Posterior vena cava (tissue), 2 donors: ENCODE measurements around the gene PCBD1. TPM values are rescaled to one million over a fixed set of nuclear protein-coding genes. Genes with fewer than 3 reads are reported as not detected.
"Not testable (repeated sequence)": the region's sequence is repeated elsewhere in the genome, so short reads cannot be mapped to it uniquely, and the experiment has no call there.

Source experiments
- DNase-seq: peaks from one replicate; pipeline ENCODE4 v3.0.0-alpha.2; 2020; ENCODE audit warnings: low spot score
- intact Hi-C, 2 donors: fragments of 100-400 bp; cut with DNase I; formaldehyde crosslinking; loops; one replicate each; pipeline versions ENCODE4 v1.14.1 to v1.14.2; 2022 to 2023
- total RNA-seq, 2 donors: library from RNA; stranded (reverse); fragmentation: NEBNext Ultra II Directional; extraction: Animal tissue kit (Norgen Biotek cat#: 25700); gene quantifications; one replicate each; pipeline ENCODE4 v1.2.1, GENCODE V29; 2021
- donor health status: DM: yes; HTN: yes; CAD: no.
- donor health status: DM: yes; HTN: yes; CAD: no.

The PCBD1 gene
- total RNA-seq, 2 donors from 2014 or later = 48.7 to 54.1 TPM

DNA sequence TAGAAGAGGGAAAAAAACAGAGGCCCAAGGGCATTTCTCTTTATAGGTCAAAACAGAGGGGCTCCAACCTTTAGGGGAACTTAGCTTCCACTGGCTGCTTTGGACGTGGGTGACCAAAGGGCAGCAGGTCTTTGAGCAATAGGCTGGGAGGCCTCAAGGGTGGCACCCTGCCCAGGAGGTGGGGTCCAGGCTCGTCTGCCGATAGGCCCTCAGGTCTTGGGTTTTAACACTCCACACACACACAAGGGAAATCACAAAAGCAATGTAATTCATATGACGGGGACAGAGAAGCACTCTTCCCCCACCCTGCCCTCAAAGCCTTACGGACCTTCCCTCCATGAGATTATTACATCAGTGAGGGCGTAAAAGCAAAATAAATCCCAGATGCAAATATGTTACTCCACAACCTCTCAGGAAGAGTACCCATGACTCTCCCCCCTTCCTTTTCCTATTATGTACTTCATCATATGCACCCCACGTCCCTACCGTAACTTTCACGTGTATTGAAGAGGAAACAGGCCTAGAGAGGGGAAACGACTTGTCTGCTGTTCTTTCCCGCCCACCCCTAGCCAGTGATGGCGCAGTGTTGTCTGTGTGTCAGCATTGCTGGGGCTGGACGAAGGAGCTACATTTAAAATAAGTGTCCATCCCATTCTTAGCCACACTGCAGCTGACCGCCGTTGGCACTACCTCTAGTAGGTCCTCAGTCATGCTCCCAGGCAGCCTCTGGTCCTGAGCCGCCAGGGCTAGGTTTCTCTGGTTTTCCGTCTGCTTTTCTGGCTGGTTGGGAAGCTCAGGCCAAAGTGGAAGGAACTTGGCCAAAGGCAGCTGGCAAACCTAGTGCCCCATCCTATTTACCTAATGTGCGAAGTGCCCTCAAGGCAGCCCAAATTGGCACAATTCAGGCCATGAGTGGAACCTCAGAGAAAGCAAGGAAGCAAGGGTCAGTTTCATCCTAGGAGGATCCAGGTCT is 2.1 kb downstream of the PCBD1 start:
- no peak for DNase-seq
- intact Hi-C loops = loop anchor here in 1 of 2 donors (5.0 kb wide), 1 partner anchor 69 kb away; the partner anchor contains the start of gene SGPL1

DNA sequence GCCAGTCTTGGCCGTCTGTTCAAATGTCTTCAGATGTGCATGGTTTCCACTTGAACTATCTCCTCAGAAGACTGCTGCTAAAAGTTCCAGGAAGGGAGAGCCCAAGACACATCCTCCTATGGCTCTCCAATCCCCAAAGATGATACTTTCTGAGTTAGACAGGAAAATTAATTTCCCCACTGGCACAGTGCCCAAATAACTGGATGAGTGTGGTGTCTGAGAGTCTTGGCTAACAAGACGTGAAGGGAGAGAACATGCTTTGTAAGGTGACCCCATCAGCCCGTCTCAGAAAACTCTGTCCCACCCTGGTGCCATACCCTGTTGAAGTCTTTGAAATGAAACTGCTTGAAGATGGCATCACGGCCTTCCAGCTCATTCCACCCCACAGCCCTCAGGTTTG is 2.9 kb downstream of the PCBD1 start:
- intact Hi-C loops = loop anchor here in 1 of 2 donors (5.0 kb wide), 1 partner anchor 68 kb away; the partner anchor contains the start of gene SGPL1
- no peak for DNase-seq

- intact Hi-C loops = loop anchor here (5.0 kb wide), 1 partner anchor 67 kb away; the partner anchor contains the start of gene SGPL1 (in 2 of the 2)
- DNase-seq = no peak
Measured at GRCh38 chr10:70884741-70885140, 3.6 kb downstream of the PCBD1 start.

GRCh38 chr10:70880077-70880534 is 8.3 kb downstream of the PCBD1 start:
- DNase-seq = peak; percentile 88
- intact Hi-C loops = loop anchor here in 1 of 2 donors (5.0 kb wide), 1 partner anchor 63 kb away; the partner anchor contains the start of gene SGPL1

DNA sequence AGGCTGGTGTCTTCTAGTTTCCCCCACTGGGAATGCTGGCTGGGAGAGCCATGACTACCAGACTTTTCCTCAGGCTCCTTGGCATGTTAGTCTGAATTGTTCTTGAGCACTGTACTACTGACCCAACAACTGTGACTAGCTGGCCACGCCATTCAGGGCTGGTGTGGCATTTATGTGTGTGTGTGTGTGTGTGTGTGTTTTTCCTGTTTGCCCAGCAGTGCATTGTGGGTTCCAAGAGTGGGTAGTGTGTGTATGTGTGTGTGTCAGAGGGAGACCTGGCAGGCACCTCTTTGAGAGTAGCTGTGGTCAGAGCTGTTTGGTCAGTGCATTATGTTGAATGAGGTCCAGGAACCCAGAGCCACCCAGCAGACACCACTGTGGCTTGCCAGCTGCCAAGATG is 9.2 kb downstream of the PCBD1 start:
- DNase-seq = no peak
- intact Hi-C loops = no loop called here

DNA sequence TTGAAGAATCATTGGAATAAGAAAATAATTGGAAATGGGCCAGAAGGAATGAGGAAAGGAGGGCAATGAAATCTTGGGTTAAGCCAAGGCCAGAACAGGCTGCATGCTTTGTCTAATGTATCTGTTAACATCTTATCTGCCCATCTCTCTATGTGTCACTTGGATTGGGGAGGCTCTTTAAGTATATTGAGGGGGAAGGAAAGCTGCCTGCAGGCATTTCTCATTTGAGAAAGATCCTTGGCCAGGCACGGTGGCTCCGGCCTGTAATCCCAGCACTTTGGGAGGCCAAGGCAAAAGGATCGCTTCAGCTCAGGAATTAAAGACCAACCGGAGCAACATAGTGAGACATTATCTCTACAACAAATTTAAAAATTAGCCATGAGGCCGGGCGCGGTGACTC is 14.3 kb downstream of the PCBD1 start:
- intact Hi-C loops = loop anchor here in 1 of 2 donors (5.0 kb wide), 1 partner anchor 332 kb away; no protein-coding TSS in a partner anchor
- DNase-seq = no peak

DNA sequence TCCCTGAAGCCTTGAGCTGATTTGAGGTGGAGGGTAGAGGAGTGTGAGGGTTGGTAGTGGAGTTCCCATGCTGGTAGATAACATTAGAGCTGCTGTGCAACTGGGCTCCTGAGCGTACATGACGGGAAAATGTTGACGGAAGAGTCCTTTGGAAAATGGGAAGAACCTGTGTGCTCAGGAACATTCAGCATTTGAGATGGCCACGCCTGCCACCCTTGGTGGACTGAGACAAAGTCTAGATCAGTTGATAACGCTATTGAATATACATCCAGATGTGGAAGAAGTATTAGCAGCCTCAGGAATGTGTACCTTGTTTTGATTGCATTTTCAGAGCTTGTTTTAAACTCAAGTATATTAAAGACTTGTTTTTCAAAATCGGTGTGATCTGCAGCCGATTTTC is 16.1 kb downstream of the PCBD1 start:
- DNase-seq = no peak
- intact Hi-C loops = loop anchor here in 1 of 2 donors (5.0 kb wide), 1 partner anchor 330 kb away; no protein-coding TSS in a partner anchor

DNA sequence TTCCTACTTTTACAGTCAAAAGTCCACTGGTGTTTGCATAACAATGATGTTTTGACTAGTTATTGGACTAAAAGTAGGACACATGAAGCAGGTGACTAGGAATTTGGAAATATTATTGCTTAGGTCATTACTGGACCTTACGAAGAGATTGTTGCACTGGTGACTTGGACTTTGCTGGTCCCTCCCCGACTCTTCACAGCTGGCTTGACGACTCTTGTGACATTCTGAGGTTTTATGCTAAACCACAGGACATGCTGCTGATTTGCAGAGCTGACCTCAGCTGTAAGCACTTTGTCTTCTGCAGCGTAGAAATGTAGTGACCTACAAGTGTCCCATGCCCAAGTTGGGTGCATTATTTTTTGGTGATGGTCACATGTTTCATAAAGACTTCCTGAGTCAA is 21.9 kb downstream of the PCBD1 start:
- intact Hi-C loops = no loop called here
- DNase-seq = no peak

- intact Hi-C loops = no loop called here
- no peak for DNase-seq
Measured at GRCh38 chr10:70864935-70865334, 23.4 kb downstream of the PCBD1 start.

DNA sequence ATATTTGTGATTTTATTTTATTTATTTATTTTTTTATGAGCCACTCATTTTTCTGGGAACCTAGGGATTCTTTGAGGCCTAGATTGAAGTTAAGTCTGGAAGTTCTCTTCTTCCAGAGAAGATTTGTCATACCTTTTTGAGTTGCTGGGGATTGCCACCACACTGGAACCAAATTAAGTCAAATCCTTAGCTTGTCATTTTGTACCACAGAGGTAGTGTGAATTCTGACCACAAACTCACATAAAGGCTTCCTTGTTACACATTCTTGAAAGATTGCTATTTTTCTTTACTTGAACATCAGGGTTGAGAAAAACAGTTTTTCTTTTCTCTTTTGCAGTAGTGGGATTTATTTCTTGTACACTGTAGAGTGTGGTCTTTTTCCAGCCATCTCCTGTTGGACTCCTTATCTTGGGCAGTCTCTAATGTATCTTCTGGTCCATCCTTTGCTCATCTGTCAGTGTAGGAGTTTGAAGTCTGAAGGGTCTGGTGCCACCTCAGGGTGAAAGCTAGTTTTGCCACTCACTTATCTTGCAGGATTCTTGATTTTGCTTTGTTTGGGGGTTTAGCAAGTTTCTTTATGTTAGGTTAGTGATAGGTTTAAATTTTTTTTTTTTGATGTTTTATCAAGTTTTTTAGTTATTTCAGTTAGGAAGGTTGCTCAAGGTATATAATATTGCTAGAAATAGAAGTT is 24.8 kb downstream of the PCBD1 start:
- no peak for DNase-seq
- intact Hi-C loops = no loop called here

DNA sequence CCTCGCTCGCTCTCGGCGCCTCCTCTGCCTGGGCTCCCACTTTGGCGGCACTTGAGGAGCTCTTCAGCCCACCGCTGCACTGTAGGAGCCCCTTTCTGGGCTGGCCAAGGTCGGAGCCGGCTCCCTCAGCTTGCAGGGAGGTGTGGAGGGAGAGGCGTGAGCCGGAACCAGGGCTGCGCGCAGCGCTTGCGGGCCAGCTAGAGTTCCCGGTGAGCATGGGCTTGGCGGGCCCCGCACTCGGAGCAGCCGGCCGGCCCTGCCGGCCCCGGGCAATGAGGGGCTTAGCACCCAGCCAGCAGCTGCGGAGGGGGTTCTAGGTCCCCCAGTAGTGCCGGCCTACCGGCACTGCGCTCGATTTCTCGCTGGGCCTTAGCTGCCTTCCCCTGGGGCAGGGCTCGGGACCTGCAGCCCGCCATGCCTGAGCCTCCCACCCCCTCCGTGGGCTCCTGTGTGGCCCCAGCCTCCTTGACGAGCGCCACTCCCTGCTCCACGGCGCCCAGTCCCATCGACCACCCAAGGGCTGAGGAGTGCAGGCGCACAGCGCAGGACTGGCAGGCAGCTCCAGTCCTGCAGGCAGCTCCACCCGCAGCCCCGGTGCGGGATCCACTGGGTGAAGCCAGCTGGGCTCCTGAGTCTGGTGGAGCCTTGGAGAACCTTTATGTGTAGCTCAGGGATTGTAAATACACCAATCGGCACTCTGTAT is 26.7 kb downstream of the PCBD1 start:
- intact Hi-C loops, DNase-seq: not testable (repeated sequence)

- DNase-seq = no peak
- intact Hi-C loops = no loop called here
Measured at GRCh38 chr10:70858759-70859158, 29.6 kb downstream of the PCBD1 start.

DNA sequence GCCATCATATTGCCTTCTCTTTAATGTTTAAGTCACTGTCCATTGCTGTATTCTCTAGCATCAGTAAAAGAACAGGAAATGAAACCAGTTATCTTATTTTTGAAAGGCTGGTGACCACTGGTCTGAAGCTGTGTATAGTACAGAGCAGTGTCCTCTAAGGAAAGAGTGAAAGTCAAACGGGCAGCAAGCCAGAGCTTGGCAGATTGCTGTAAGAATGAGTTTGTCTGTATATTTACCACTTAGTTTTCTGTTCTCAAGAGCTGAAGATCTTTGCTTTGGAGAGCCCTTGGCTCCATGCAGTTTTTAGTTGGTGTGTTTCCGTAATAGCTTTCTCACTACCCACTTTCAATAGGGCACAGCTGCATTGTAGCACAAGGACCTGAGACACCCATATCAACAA is 31.9 kb downstream of the PCBD1 start:
- intact Hi-C loops = no loop called here
- no peak for DNase-seq

DNA sequence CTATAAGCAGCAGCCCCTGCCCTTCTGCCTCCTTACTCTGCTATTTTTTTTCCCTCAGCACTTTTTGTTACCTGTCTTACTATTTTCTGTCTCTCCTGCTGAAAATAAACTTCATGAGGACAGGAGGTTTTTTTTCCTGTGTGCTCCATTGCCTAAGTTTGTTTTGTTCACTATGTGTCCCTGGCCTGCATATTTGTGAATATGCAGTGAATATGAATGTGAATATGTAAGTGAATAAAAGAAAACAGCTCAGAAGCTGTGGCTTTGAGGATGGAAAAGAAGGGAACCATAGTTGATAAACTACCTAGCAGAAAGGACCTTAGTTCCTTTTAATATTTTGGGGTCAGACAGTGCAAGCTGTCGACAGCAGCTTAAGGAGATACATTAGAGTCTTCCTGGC is 34.9 kb downstream of the PCBD1 start:
- intact Hi-C loops = no loop called here
- no peak for DNase-seq

DNA sequence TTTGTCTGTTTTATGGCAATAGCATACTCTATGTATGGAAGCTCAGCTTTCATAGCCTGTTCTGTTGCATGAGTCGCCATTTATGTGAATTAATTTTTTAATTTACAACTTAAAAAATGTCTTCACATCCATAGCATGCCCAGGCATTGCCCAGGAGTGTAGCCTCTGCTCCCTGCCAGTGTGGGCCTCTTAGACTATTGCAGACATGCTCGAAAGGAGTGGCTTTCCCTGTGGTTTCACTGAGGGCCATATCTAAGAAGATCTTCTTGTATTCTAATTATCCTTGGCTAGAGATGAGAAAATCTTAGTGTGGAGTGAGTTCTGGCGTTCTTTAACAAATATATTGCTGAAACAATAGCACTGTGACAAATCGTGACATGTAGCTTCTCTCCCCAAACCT is 35.3 kb downstream of the PCBD1 start:
- DNase-seq = no peak
- intact Hi-C loops = no loop called here

- intact Hi-C loops = no loop called here
- no peak for DNase-seq
Measured at GRCh38 chr10:70851597-70852475, 36.5 kb downstream of the PCBD1 start.

DNA sequence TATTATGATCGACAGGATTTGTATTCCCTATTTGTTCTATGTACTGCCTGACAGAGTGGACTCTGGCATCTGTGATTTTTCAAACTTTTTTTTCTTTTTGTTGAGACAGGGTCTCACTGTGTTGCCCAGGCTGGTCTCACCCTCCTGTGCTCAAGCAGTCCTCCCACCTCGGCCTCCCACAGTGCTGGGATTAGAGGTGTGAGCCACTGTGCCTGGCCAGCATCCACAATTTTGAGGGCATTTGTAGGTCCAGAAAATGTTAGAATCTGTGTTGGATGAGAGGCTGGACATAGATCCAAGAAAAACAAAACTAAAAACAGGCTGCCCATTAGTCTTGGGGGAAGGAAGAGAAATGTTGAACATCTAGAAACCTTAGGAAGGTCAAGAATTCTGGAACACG is 38.3 kb downstream of the PCBD1 start:
- DNase-seq = no peak
- intact Hi-C loops = no loop called here

DNA sequence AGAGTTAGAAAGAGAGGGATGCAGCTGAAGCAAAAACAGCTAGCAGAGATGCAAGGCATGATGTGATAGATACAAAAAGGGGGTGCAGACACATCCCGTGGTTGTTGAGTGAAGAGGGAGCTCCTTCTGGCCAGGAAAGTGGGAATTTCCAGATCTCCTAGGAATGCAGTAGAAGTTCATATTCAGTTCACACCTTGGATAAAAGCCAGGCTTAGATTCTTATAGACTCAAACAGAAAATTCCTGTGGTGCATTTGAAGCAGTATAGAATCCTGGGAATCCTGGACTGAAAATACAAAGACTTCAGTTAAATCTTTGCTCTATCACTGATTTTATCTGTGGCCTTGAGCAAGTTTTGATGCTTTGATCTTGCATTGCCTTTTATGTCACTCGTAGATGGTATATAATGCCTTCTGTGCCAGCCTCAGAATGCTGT is 38.8 kb downstream of the PCBD1 start:
- DNase-seq = no peak
- intact Hi-C loops = no loop called here
